ENCODE measurements around the gene TMEM214. TPM values are rescaled to one million over a fixed set of nuclear protein-coding genes. Genes with fewer than 3 reads are reported as not detected.

The TMEM214 gene
- total RNA-seq, 2 experiments from 2014 or later, result 68.7 to 86.6 TPM

DNA sequence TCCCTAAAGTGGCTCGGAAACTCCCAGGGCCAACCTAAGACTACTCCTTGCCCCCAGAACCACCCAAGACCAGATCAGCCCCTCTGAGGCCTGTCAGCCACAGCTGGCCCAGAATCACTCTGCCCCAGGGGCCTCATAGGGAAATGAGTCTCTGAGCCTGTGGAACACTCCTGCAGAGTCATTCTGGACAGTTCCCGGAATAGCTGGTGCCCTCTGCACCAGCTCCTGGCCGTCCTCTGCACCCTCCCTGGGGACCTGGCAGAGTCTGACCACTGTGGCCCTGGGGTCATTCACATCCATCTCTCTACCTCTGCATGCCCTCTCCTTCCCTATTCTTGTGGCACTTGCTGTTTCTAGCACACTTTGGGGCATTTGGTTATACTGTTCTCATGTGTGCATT is 14.6 kb upstream of the TMEM214 start:
- DNase-seq (no peak), ATAC-seq (no peak)
- Mint-ChIP-seq H3K4me3 (no peak overlapping the region), H3K36me3 (no peaks in the 10 kb centered on the region), H3K9me3 (ENCODE audit: low read depth) (no peaks in the 10 kb centered on the region), H3K27ac (no peak overlapping the region), H3K27me3 (no peaks in the 10 kb centered on the region), H3K4me1 (peaks cover 6% of the 10 kb centered on the region)
- CTCF ChIA-PET, result interaction anchor here (1.8 to 5.0 kb wide), 4 partner anchors 55 to 174 kb away, joined by 7 to 107 read pairs (median 28); no protein-coding TSS in a partner anchor

DNA sequence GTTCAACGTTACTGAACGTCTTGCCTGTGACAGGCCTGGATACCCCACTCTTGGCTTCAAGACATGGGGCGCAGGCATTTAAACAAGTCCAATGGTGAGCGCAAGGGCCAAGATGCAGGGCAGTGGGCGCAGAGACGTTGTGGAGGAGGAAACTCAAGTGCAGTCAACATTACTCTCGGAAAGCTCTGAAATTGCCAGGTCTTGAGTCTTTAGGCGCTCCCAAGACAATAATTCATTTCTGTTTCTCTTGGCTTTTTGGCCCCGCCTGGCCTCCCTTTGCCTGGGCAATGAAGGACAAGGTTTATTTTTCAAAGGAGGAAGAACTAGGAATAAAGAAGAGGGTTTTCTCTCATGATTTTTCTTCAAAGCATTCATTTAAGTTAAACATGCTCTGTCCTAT is 13.3 kb upstream of the TMEM214 start:
- peaks cover 6% of the 10 kb centered on the region for H3K4me1 Mint-ChIP-seq
- no peaks in the 10 kb centered on the region for H3K27me3 Mint-ChIP-seq
- CTCF ChIA-PET, result interaction anchor here (5.0 kb wide), 1 partner anchor 56 kb away, joined by 107 read pairs; no protein-coding TSS in a partner anchor
- no peaks in the 10 kb centered on the region for H3K9me3 Mint-ChIP-seq (ENCODE audit: low read depth)
- no peak for ATAC-seq
- no peak overlapping the region for H3K27ac Mint-ChIP-seq
- no peak for DNase-seq
- no peak overlapping the region for H3K4me3 Mint-ChIP-seq
- no peaks in the 10 kb centered on the region for H3K36me3 Mint-ChIP-seq

DNA sequence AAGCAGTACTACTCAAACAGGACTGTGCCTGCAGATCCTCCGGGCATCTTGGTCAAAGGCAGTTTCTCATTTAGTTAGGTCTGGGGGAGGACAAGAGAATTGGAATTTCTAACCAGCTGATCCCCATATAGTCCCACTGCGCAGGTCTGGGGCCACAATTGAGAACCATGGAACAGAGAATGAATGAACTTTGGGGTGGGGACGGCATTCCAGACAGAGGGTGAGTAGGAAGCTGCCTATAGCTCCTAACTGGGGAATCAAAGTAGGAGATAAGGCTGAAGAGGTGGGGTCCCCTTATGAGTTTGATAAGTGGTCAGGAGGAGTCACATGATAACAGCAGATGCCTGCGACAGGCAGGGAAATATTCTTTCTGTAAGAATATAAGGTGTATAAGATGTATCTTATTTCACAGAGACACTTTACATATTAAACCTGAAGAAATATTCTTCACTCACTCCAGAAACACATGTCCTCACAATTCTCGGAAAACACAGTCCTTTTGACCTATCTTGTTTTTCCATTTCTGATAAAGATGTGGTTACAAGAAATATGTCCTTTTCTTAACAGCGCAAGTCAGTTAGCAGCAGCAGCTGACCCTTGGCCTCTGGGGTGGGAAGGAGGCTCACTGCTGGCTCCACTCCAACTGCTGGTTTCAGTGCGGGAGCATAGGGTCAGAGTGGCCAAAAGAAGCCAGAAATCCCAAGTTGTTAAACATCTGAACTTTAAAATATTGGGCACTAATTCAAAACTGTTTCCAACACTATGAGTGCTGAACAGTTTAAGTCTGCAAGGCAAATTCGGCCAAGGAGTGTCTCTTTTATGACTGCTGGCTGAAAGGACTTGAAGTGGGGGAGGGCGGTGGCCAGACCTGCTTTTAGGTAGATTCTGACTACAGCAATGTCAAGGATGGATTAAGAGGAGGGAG is 12.6 kb upstream of the TMEM214 start:
- DNase-seq (no peak), ATAC-seq (no peak)
- Mint-ChIP-seq H3K36me3 (no peaks in the 10 kb centered on the region), H3K4me1 (peaks cover 6% of the 10 kb centered on the region), H3K27me3 (no peaks in the 10 kb centered on the region), H3K9me3 (ENCODE audit: low read depth) (no peaks in the 10 kb centered on the region), H3K27ac (no peak overlapping the region), H3K4me3 (no peak overlapping the region)
- CTCF ChIA-PET, result interaction anchor here (5.0 kb wide), 1 partner anchor 57 kb away, joined by 107 read pairs; no protein-coding TSS in a partner anchor

DNA sequence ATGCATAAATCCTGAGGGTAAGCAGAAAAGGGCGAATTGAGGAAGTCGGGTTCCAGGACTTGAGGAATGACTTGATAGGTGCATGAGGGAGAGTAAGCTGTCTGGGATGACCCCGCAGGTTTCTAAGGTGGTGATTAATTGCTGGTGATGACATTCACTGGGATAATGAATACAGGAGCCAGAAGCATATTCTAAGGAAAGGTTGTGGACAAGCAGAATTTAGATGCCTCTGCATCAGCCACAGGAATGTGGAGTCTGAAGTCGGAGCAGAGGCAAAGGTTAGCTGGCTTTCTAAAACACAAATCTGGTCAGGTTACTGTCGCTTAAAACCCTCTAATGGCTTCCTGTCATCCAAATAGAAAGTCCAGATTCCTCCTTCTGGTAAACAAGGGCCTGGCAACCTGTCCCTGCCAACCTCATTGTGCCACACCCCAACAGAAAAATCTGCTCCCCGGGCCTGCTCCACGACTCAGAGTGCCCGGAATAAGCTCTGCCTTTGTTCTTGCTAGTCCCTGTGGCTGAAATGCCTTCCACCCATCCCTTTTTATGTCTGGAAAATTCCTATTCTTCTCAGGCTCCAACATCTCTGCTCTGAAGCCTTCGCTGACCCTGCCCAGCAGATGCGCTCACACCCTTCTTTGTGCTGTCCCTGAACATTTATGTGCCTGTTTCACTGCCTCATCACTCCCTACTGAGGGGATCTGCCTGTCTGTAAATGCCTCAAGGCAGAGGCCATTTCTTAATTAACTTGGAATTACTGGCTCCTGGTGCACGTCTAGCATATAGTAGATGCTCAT is 11.3 kb upstream of the TMEM214 start:
- no peaks in the 10 kb centered on the region for H3K36me3 Mint-ChIP-seq
- H3K27me3 Mint-ChIP-seq, result no peaks in the 10 kb centered on the region
- no peaks in the 10 kb centered on the region for H3K9me3 Mint-ChIP-seq (ENCODE audit: low read depth)
- no peaks in the 10 kb centered on the region for H3K4me1 Mint-ChIP-seq
- CTCF ChIA-PET, result interaction anchor here (1.3 kb wide), 1 partner anchor 176 kb away, joined by 3 read pairs; no protein-coding TSS in a partner anchor
- no peak overlapping the region for H3K4me3 Mint-ChIP-seq
- no peak for ATAC-seq
- DNase-seq, result no peak
- H3K27ac Mint-ChIP-seq, result no peak overlapping the region

DNA sequence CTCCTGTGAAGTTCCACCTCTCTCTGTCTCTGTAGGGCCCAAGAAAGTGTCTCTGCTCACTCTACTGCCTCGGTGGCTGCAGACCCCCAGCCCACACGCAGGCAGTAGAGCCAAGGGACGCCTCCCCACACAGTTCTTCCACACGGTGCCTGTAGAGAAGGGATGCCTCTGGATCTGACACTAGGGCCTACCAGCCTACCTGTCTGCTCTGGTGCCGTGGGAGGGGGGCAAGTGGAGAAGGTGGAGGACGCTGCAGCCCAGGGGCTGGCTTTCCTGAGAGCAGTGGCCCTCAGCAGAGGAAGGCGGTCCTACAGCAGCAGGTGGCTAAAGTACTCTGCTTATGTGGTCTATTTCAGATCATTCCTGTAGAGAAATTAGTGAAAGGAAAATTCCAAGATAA is 9.0 kb upstream of the TMEM214 start:
- peaks cover under 1% of the 10 kb centered on the region for H3K36me3 Mint-ChIP-seq
- DNase-seq, result no peak
- no peak overlapping the region for H3K4me3 Mint-ChIP-seq
- no peaks in the 10 kb centered on the region for H3K27me3 Mint-ChIP-seq
- CTCF ChIA-PET, result no interaction called here
- no peaks in the 10 kb centered on the region for H3K9me3 Mint-ChIP-seq (ENCODE audit: low read depth)
- no peak overlapping the region for H3K27ac Mint-ChIP-seq
- no peak for ATAC-seq
- peaks cover 5% of the 10 kb centered on the region for H3K4me1 Mint-ChIP-seq

DNA sequence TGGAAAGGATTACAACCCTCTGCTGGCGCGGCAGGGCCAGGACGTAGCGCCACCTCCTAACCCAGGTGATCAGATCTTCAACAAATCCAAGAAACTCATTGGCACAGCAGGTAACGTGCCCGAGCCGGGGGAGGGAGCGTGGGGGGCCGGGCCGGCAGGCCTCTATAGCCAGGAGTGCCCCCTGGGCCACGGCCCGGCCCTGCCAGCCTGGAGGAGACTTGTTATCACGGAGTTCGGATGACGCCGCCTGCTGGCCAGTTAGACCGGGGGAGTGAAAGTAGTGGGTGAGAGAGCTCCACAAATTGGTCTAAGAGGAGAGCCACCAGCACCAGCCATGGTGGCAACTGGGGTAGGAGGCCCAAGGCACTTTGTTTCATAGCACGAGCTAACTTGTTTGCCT is 8.6 kb upstream of the TMEM214 start:
- CTCF ChIA-PET, result no interaction called here
- ATAC-seq (no peak), DNase-seq (no peak)
- H3K9me3 Mint-ChIP-seq (ENCODE audit: low read depth), result no peaks in the 10 kb centered on the region
- H3K36me3 Mint-ChIP-seq, result peaks cover 5% of the 10 kb centered on the region
- H3K27me3 Mint-ChIP-seq, result no peaks in the 10 kb centered on the region
- no peak overlapping the region for H3K27ac Mint-ChIP-seq
- peaks cover 9% of the 10 kb centered on the region for H3K4me1 Mint-ChIP-seq
- no peak overlapping the region for H3K4me3 Mint-ChIP-seq

DNA sequence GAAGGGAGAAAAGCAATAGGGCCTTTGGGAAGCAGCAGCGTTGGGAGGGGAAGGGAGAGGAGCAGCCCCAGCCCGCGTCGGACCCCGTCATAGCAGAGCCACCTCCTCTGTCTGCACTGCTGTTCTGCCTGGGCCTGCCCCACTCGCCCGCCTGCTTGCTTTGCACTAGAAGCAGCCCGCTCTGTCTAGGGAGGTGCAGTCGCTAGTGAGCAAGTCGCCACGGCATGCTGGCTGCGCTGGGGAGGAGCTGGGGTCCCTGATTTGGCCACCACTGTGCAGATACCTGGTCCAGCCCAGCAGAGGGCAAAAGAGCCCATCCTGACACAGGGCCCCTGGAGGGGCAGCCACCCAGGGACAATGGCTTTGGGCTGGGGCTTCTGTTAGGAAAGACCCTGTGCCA is 8.0 kb upstream of the TMEM214 start:
- CTCF ChIA-PET, result no interaction called here
- Mint-ChIP-seq H3K27ac (no peak overlapping the region), H3K4me1 (peaks cover 15% of the 10 kb centered on the region), H3K27me3 (no peaks in the 10 kb centered on the region), H3K9me3 (ENCODE audit: low read depth) (no peaks in the 10 kb centered on the region), H3K36me3 (peaks cover 6% of the 10 kb centered on the region), H3K4me3 (no peak overlapping the region)
- DNase-seq, result no peak
- ATAC-seq, result peak; percentile 22

DNA sequence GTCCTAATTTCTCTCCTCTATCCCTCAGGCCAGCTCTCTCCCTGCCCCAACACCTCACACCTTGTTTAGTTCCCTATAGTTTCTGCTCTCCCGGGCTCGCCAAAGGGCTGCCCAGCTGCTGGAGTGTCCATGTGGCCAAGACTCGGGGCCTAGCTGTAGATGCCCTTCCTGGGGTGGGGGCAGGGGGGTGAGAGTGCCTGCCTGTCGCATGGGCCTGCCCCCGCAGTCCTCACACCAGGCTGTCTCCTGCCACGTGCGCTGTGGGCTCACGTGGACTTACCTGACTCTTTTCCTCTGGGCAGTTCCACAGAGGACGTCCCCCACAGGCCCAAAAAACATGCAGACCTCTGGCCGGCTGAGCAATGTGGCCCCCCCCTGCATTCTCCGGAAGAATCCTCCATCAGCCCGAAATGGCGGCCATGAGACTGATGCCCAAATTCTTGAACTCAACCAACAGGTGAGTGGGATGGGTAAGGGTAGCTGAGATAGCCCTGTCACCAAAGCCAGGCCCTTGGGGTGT is 7.4 kb upstream of the TMEM214 start:
- no peaks in the 10 kb centered on the region for H3K9me3 Mint-ChIP-seq (ENCODE audit: low read depth)
- CTCF ChIA-PET, result no interaction called here
- no peak overlapping the region for H3K27ac Mint-ChIP-seq

DNA sequence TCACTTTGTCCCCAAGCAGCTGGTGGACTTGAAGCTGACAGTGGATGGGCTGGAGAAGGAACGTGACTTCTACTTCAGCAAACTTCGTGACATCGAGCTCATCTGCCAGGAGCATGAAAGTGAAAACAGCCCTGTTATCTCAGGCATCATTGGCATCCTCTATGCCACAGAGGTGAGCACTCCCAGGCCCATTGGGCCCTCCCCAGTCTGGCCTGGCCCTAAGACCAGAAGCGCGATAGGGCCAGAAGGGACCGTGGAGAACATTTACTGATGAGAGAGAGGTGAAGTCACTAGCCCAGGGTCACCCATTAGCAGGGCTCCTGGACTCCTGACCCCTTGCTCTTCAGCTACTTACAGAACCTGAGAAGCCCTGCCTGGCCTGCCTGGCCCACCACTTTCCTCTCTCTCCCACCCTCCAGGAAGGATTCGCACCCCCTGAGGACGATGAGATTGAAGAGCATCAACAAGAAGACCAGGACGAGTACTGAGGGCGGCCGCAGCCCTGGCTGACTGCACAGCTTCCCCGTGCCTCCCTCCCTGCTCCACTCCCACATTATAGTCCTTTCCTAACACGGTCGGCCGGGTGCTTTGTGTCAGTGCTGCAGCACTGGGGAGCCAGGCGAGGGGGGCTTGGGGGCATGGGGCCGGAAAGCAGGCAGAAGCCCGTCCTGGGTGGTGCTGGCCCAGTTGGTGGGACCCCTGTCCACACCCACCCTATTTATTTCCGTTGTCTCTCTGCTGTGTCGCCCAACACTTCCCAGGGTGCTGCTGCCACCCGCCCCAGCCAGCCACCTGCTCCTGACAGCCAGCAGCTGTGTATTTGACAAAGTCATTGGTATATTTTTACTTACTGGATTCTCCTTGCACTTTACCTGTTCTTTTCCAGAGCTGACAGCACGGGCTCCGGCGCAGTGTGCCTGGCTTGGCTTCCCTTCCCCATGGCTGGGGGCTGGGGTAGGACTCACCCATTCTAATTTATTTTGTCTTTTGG is 6.6 kb upstream of the TMEM214 start:
- Mint-ChIP-seq H3K4me3 (no peak overlapping the region), H3K36me3 (peaks cover 6% of the 10 kb centered on the region), H3K27me3 (no peaks in the 10 kb centered on the region), H3K9me3 (ENCODE audit: low read depth) (no peaks in the 10 kb centered on the region), H3K4me1 (peaks cover 28% of the 10 kb centered on the region), H3K27ac (no peak overlapping the region)
- DNase-seq (no peak), ATAC-seq (no peak)
- CTCF ChIA-PET, result no interaction called here

More for the DNA sequence above, 7.4 kb upstream of the TMEM214 start:
- no peaks in the 10 kb centered on the region for H3K27me3 Mint-ChIP-seq
- H3K36me3 Mint-ChIP-seq, result peaks cover 6% of the 10 kb centered on the region
- ATAC-seq (no peak), DNase-seq (no peak)
- H3K4me1 Mint-ChIP-seq, result peaks cover 20% of the 10 kb centered on the region
- H3K4me3 Mint-ChIP-seq, result no peak overlapping the region

DNA sequence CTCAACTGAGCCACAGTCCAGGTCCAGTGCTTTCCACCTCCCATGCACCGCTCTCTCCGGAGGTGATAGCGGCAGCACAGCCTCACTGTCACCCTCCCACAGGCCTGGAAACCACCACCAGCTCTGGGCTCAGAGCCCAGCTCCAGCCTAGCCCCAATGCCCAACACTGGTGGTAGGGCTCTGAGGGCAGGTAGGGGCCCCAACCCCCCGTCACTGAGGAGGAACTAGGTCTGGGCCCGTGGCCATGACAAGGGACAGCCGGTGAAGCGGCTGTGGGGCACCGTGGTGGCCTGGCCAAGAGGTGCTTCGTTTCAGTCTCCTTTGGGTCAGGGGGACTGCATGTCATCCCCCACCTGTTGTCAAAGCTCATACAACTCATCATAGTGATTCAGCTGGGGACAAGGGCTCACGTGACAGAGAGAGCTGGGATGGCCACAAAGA is 5.5 kb upstream of the TMEM214 start:
- ATAC-seq, result no peak
- peaks cover 9% of the 10 kb centered on the region for H3K36me3 Mint-ChIP-seq
- no peak overlapping the region for H3K4me3 Mint-ChIP-seq
- H3K27me3 Mint-ChIP-seq, result no peaks in the 10 kb centered on the region
- CTCF ChIA-PET, result no interaction called here
- no peak overlapping the region for H3K27ac Mint-ChIP-seq
- no peaks in the 10 kb centered on the region for H3K9me3 Mint-ChIP-seq (ENCODE audit: low read depth)
- peaks cover 38% of the 10 kb centered on the region for H3K4me1 Mint-ChIP-seq
- no peak for DNase-seq

DNA sequence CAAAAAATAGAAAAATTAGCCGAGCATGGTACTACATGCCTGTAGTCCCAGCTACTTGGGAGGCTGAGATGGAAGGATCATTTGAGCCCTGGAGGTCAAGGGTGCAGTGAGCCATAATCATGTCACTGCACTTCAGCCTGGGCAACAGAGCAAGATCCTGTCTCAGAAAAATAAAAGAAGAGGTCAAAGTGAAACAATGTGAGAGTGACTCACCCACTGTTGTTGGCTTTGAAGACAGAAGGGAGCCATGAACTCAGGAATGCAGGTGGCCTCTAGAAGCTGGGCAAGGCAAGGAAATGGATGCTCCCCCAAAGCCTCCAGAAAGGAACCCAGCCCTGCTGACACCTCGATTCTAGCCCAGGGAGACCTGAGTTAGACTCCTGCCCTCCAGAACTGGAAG is 3.7 kb upstream of the TMEM214 start:
- CTCF ChIA-PET, result interaction anchor here (1.1 to 2.8 kb wide), 2 partner anchors 12 to 67 kb away, joined by 3 to 8 read pairs; no protein-coding TSS in a partner anchor
- Mint-ChIP-seq H3K27ac (no peak overlapping the region), H3K4me1 (peaks cover 48% of the 10 kb centered on the region), H3K27me3 (no peaks in the 10 kb centered on the region), H3K36me3 (peaks cover 11% of the 10 kb centered on the region), H3K9me3 (ENCODE audit: low read depth) (no peaks in the 10 kb centered on the region), H3K4me3 (no peak overlapping the region)
- ATAC-seq (no peak), DNase-seq (no peak)

DNA sequence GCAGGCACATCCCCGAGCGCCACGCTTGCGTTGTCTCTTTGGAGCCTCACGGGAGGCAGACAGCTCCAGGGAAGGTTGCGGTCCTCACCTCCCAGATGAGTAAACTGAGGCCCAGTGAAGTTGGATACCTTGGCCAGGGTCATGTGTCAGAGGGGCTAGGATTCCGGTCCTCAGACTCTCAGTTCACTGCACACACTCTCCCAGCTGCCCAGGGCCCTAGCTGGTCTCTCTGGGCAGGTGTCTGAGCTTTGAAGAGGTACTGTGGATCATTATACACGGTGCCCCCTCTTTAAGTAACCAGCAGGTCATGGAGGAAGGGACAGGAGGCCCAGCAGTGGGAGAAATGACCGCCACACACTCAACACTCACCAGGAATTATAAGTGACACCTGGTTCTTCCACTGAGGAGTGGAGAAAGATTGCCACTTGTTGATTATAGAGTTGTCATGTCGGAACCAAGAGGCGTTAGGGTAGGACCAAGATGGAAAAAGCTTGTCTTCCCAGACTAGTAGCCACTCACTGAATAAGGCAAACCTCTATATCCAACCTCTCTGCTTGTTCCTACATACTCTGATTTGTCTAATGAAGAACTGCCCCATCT is 588 bp downstream of the TMEM214 start:
- peak overlapping the region; percentile 87 for H3K27ac Mint-ChIP-seq
- peaks cover 35% of the 10 kb centered on the region for H3K36me3 Mint-ChIP-seq
- ATAC-seq, result peak; percentile 8
- H3K4me1 Mint-ChIP-seq, result peaks cover 56% of the 10 kb centered on the region
- H3K27me3 Mint-ChIP-seq, result no peaks in the 10 kb centered on the region
- H3K4me3 Mint-ChIP-seq, result peak overlapping the region; percentile 92
- no peaks in the 10 kb centered on the region for H3K9me3 Mint-ChIP-seq (ENCODE audit: low read depth)
- CTCF ChIA-PET, result interaction anchor here (0.9 to 3.7 kb wide), 7 partner anchors 13 to 270 kb away, joined by 3 to 16 read pairs (median 4); partner anchors contain the start of gene AGBL5
- no peak for DNase-seq
